Measurements from ENCODE around the gene TMEM132C. TPM values are rescaled to one million over a fixed set of nuclear protein-coding genes. Genes with fewer than 3 reads are reported as not detected.

TMEM132C gene
- total and polyA plus RNA-seq, 4 donors: 0.05 to 0.08 (median 0.05) TPM; not detected in 1

- Histone ChIP-seq H3K4me3 (ENCODE audit: low read depth in 1 of 3, low read length in 3 of 3) (no peak overlapping the region), H3K27me3 (ENCODE audit: control insufficient read depth in 4 of 4, insufficient read depth in 4 of 4, low read length in 3 of 4) (peaks cover 0 to 2% (median 1%) of the 10 kb centered on the region in 4 donors), H3K27ac (ENCODE audit: low read depth in 1 of 2, low read length in 2 of 2) (no peak overlapping the region), H3K9ac (ENCODE audit: low read depth in 1 of 2, low read length in 2 of 2) (no peak overlapping the region), H3K4me1 (ENCODE audit: control insufficient read depth in 4 of 4, insufficient read depth in 4 of 4, low read length in 3 of 4) (no peaks in the 10 kb centered on the region), H3K9me3 (ENCODE audit: control insufficient read depth in 4 of 4, low read length in 3 of 4) (peaks cover 0 to 3% (median 0%) of the 10 kb centered on the region in 4 donors), H3K36me3 (ENCODE audit: control insufficient read depth in 4 of 4, insufficient read depth in 3 of 4, low read depth in 1 of 4, low read length in 3 of 4) (no peaks in the 10 kb centered on the region)
- WGBS: 52% methylated on average over 12 of the region's 12 CpGs
- no peak for DNase-seq (ENCODE audit: low spot score)
- TF ChIP-seq TAF1 (conservative IDR thresholded peaks at IDR 0.05): no peak
- TF ChIP-seq FOXA2 (IDR thresholded peaks at IDR 0.05): no peak
- no peak for TF ChIP-seq HNF4A (conservative IDR thresholded peaks at IDR 0.05)
Measured at GRCh38 chr12:128444598-128444997, 177.6 kb downstream of the TMEM132C start.

- H3K9me3 ChIP-seq (ENCODE audit: control insufficient read depth in 4 of 4, low read length in 3 of 4): peaks cover 0 to 3% (median 0%) of the 10 kb centered on the region in 4 donors
- no peak for DNase-seq (ENCODE audit: low spot score)
- no peak overlapping the region for H3K27ac ChIP-seq (ENCODE audit: low read depth in 1 of 2, low read length in 2 of 2)
- TF ChIP-seq EGR1 (IDR thresholded peaks at IDR 0.05; ENCODE audit: low read depth in 2 of 2): no peak
- 32% methylated on average over 13 of the region's 13 CpGs for WGBS
- no peak overlapping the region for H3K4me3 ChIP-seq (ENCODE audit: low read depth in 1 of 3, low read length in 3 of 3)
- H3K9ac ChIP-seq (ENCODE audit: low read depth in 1 of 2, low read length in 2 of 2): no peak overlapping the region
- H3K27me3 ChIP-seq (ENCODE audit: control insufficient read depth in 4 of 4, insufficient read depth in 4 of 4, low read length in 3 of 4): peaks cover 0 to 4% (median 1%) of the 10 kb centered on the region in 4 donors
- H3K36me3 ChIP-seq (ENCODE audit: control insufficient read depth in 4 of 4, insufficient read depth in 3 of 4, low read depth in 1 of 4, low read length in 3 of 4): no peaks in the 10 kb centered on the region
- no peaks in the 10 kb centered on the region for H3K4me1 ChIP-seq (ENCODE audit: control insufficient read depth in 4 of 4, insufficient read depth in 4 of 4, low read length in 3 of 4)
Measured at GRCh38 chr12:128445415-128446127, 178.6 kb downstream of the TMEM132C start.

- Histone ChIP-seq H3K27ac (ENCODE audit: low read depth in 1 of 2, low read length in 2 of 2) (no peak overlapping the region), H3K9me3 (ENCODE audit: control insufficient read depth in 4 of 4, low read length in 3 of 4) (no peaks in the 10 kb centered on the region), H3K9ac (ENCODE audit: low read depth in 1 of 2, low read length in 2 of 2) (no peak overlapping the region), H3K4me1 (ENCODE audit: control insufficient read depth in 4 of 4, insufficient read depth in 4 of 4, low read length in 3 of 4) (no peaks in the 10 kb centered on the region), H3K36me3 (ENCODE audit: control insufficient read depth in 4 of 4, insufficient read depth in 3 of 4, low read depth in 1 of 4, low read length in 3 of 4) (no peaks in the 10 kb centered on the region), H3K27me3 (ENCODE audit: control insufficient read depth in 4 of 4, insufficient read depth in 4 of 4, low read length in 3 of 4) (peaks cover 0 to 5% (median 2%) of the 10 kb centered on the region in 4 donors), H3K4me3 (ENCODE audit: low read depth in 1 of 3, low read length in 3 of 3) (no peak overlapping the region)
- no peak for DNase-seq (ENCODE audit: low spot score)
- TF ChIP-seq NR2F2 (IDR thresholded peaks at IDR 0.05) (no peak), HNF4A (conservative IDR thresholded peaks at IDR 0.05) (no peak), EGR1 (IDR thresholded peaks at IDR 0.05; ENCODE audit: low read depth in 2 of 2) (no peak), SP1 (IDR thresholded peaks at IDR 0.05) (no peak), RAD21 (IDR thresholded peaks at IDR 0.05) (no peak), ZBTB33 (IDR thresholded peaks at IDR 0.05) (no peak), FOXA2 (IDR thresholded peaks at IDR 0.05) (no peak), ATF3 (IDR thresholded peaks at IDR 0.05) (no peak), HNF4G (IDR thresholded peaks at IDR 0.05) (no peak), JUND (IDR thresholded peaks at IDR 0.05) (no peak), YY1 (IDR thresholded peaks at IDR 0.05) (no peak), RXRA (IDR thresholded peaks at IDR 0.05) (no peak)
- 56% methylated on average over 7 of the region's 7 CpGs for WGBS
Measured at GRCh38 chr12:128449146-128449894, 182.3 kb downstream of the TMEM132C start.

Data from liver (tissue), 9 donors.